ENCODE data around the gene ITPR3. TPM values are rescaled to one million over a fixed set of nuclear protein-coding genes. Genes with fewer than 3 reads are reported as not detected.

The ITPR3 gene
- total and polyA plus RNA-seq, 2 experiments from 2014 or later = 4.9 to 10.4 TPM

- Histone ChIP-seq H3K9me3 (ENCODE audit: low read depth) (no peaks in the 10 kb centered on the region), H3F3A (ENCODE audit: insufficient read depth) (no peaks in the 10 kb centered on the region), H3K27ac (no peak overlapping the region), H3K36me3 (ENCODE audit: low read depth) (no peaks in the 10 kb centered on the region), H2AFZ (no peak overlapping the region), H3K27me3 (replicated peaks; ENCODE audit: insufficient read depth) (no peaks in the 10 kb centered on the region; the same call in 1 of the 2 replicates), H3K9ac (no peak overlapping the region), H3K9me2 (ENCODE audit: insufficient read depth) (no peaks in the 10 kb centered on the region), H4K20me1 (ENCODE audit: insufficient read depth) (no peaks in the 10 kb centered on the region), H3K4me2 (ENCODE audit: unreplicated experiment) (no peak overlapping the region), H3K79me2 (ENCODE audit: insufficient read depth) (no peaks in the 10 kb centered on the region), H3K4me1 (ENCODE audit: insufficient read depth) (no peaks in the 10 kb centered on the region), H3K4me3 (no peak overlapping the region)
- TF ChIP-seq EZH2 (IDR thresholded peaks at IDR 0.05; ENCODE audit: insufficient read depth, poor library complexity, severe bottlenecking) (no peak), EZH2phosphoT487 (IDR thresholded peaks at IDR 0.05; ENCODE audit: insufficient read depth, low read depth) (no peak)
- DNase-seq = no peak
- in situ Hi-C loops (cut with MboI) = no loop called here
- 73 to 75% methylated on average over 9 of the region's 9 CpGs for WGBS, 2 experiments (ENCODE audit: low coverage in 1 of 2, low lambda C conversion rate in 2 of 2, missing lambda C conversion rate in 2 of 2)
Measured at GRCh38 chr6:33731751-33732282, 110.7 kb downstream of the ITPR3 start.

GRCh38 chr6:33732385-33732784 is 111.3 kb downstream of the ITPR3 start:
- Histone ChIP-seq H3F3A (ENCODE audit: insufficient read depth) (no peaks in the 10 kb centered on the region), H2AFZ (no peak overlapping the region), H3K27me3 (replicated peaks; ENCODE audit: insufficient read depth) (no peaks in the 10 kb centered on the region), H3K27ac (no peak overlapping the region), H3K4me1 (ENCODE audit: insufficient read depth) (no peaks in the 10 kb centered on the region), H3K4me2 (ENCODE audit: unreplicated experiment) (no peak overlapping the region), H3K79me2 (ENCODE audit: insufficient read depth) (no peaks in the 10 kb centered on the region), H3K36me3 (ENCODE audit: low read depth) (no peaks in the 10 kb centered on the region), H3K9me2 (ENCODE audit: insufficient read depth) (no peaks in the 10 kb centered on the region), H3K9me3 (ENCODE audit: low read depth) (no peaks in the 10 kb centered on the region), H3K9ac (no peak overlapping the region), H3K4me3 (no peak overlapping the region), H4K20me1 (ENCODE audit: insufficient read depth) (no peaks in the 10 kb centered on the region)
- WGBS, 2 experiments (ENCODE audit: low coverage in 1 of 2, low lambda C conversion rate in 2 of 2, missing lambda C conversion rate in 2 of 2) = 53 to 65% methylated on average over 6 of the region's 6 CpGs
- DNase-seq = no peak
- TF ChIP-seq EZH2phosphoT487 (IDR thresholded peaks at IDR 0.05; ENCODE audit: insufficient read depth, low read depth) (no peak), EZH2 (IDR thresholded peaks at IDR 0.05; ENCODE audit: insufficient read depth, poor library complexity, severe bottlenecking) (no peak)
- in situ Hi-C loops (cut with MboI) = no loop called here

GRCh38 chr6:33732817-33733708 is 111.9 kb downstream of the ITPR3 start:
- Histone ChIP-seq H3K27me3 (replicated peaks; ENCODE audit: insufficient read depth) (no peaks in the 10 kb centered on the region), H3K9me3 (ENCODE audit: low read depth) (no peaks in the 10 kb centered on the region), H3K9ac (no peak overlapping the region), H3K9me2 (ENCODE audit: insufficient read depth) (no peaks in the 10 kb centered on the region), H3K4me3 (no peak overlapping the region), H2AFZ (no peak overlapping the region), H3K4me2 (ENCODE audit: unreplicated experiment) (no peak overlapping the region), H3K4me1 (ENCODE audit: insufficient read depth) (no peaks in the 10 kb centered on the region), H3K27ac (no peak overlapping the region), H3K36me3 (ENCODE audit: low read depth) (no peaks in the 10 kb centered on the region), H3F3A (ENCODE audit: insufficient read depth) (no peaks in the 10 kb centered on the region), H3K79me2 (ENCODE audit: insufficient read depth) (no peaks in the 10 kb centered on the region), H4K20me1 (ENCODE audit: insufficient read depth) (no peaks in the 10 kb centered on the region)
- DNase-seq = peak; percentile 65
- WGBS, 2 experiments (ENCODE audit: low coverage in 1 of 2, low lambda C conversion rate in 2 of 2, missing lambda C conversion rate in 2 of 2) = 71 to 74% methylated on average over 12 to 13 of the region's 13 CpGs
- TF ChIP-seq EZH2 (IDR thresholded peaks at IDR 0.05; ENCODE audit: insufficient read depth, poor library complexity, severe bottlenecking) (no peak), EZH2phosphoT487 (IDR thresholded peaks at IDR 0.05; ENCODE audit: insufficient read depth, low read depth) (no peak)
- in situ Hi-C loops (cut with MboI) = no loop called here

GRCh38 chr6:33733709-33734007 is 112.5 kb downstream of the ITPR3 start:
- Histone ChIP-seq H3K36me3 (ENCODE audit: low read depth) (no peaks in the 10 kb centered on the region), H3K4me3 (no peak overlapping the region), H3K79me2 (ENCODE audit: insufficient read depth) (no peaks in the 10 kb centered on the region), H3K9me2 (ENCODE audit: insufficient read depth) (no peaks in the 10 kb centered on the region), H3F3A (ENCODE audit: insufficient read depth) (no peaks in the 10 kb centered on the region), H3K27ac (no peak overlapping the region), H4K20me1 (ENCODE audit: insufficient read depth) (no peaks in the 10 kb centered on the region), H3K4me1 (ENCODE audit: insufficient read depth) (no peaks in the 10 kb centered on the region), H3K27me3 (replicated peaks; ENCODE audit: insufficient read depth) (no peaks in the 10 kb centered on the region), H3K9me3 (ENCODE audit: low read depth) (no peaks in the 10 kb centered on the region), H3K9ac (no peak overlapping the region), H3K4me2 (ENCODE audit: unreplicated experiment) (no peak overlapping the region), H2AFZ (no peak overlapping the region)
- in situ Hi-C loops (cut with MboI) = no loop called here
- no peak for DNase-seq
- TF ChIP-seq EZH2phosphoT487 (IDR thresholded peaks at IDR 0.05; ENCODE audit: insufficient read depth, low read depth) (no peak), EZH2 (IDR thresholded peaks at IDR 0.05; ENCODE audit: insufficient read depth, poor library complexity, severe bottlenecking) (no peak)
- 79 to 82% methylated on average over 8 of the region's 8 CpGs for WGBS, 2 experiments (ENCODE audit: low coverage in 1 of 2, low lambda C conversion rate in 2 of 2, missing lambda C conversion rate in 2 of 2)

Measured in GM23248 (cell line).